ENCODE data around the gene ORC5. TPM values are rescaled to one million over a fixed set of nuclear protein-coding genes. Genes with fewer than 3 reads are reported as not detected.

ORC5 gene
- polyA plus RNA-seq, 1 donor (not counting 4 experiments of a cell fraction or from before 2014, with no cell fraction given): 17.9 TPM

GRCh38 chr7:104112623-104113022, 95.2 kb downstream of the ORC5 start:
- FAIRE-seq: no peak
- TF ChIP-seq CTCF (optimal IDR thresholded peaks at IDR 0.05 in 1 of 3, IDR thresholded peaks at IDR 0.05 in 1 of 3, conservative IDR thresholded peaks at IDR 0.05 in 1 of 3; ENCODE audit: extremely low read depth in 1 of 3, insufficient read depth in 2 of 3, low read length in 3 of 3): no peak
- TF ChIP-seq EZH2 (IDR thresholded peaks at IDR 0.05; ENCODE audit: low read length): no peak

GRCh38 chr7:104111271-104111670, 96.5 kb downstream of the ORC5 start:
- no peak overlapping the region for H3K4me3 ChIP-seq (ENCODE audit: control insufficient read depth in 2 of 3, extremely low read depth in 1 of 3, insufficient read depth in 2 of 3, low read depth in 1 of 3, low read length in 3 of 3)
- FAIRE-seq: no peak
- H3K27ac ChIP-seq (ENCODE audit: control insufficient read depth, insufficient read depth, low read length): no peak overlapping the region
- H4K20me1 ChIP-seq (ENCODE audit: control insufficient read depth, extremely low read depth, insufficient read depth, low read length): no peaks in the 10 kb centered on the region
- DNase-seq (ENCODE audit: low read depth, low spot score): no peak
- no peaks in the 10 kb centered on the region for H3K36me3 ChIP-seq (ENCODE audit: control insufficient read depth in 2 of 2, extremely low read depth in 1 of 2, insufficient read depth in 2 of 2, low read length in 2 of 2)
- H3K27me3 ChIP-seq (ENCODE audit: control insufficient read depth, extremely low read depth, insufficient read depth, low read length): no peaks in the 10 kb centered on the region
- no peaks in the 10 kb centered on the region for H3K9me1 ChIP-seq (ENCODE audit: control insufficient read depth, extremely low read depth, insufficient read depth, low read length)
- H3K9ac ChIP-seq (ENCODE audit: control insufficient read depth, extremely low read depth, insufficient read depth, low read length): no peak overlapping the region
- dilution Hi-C loops (cut with MboI; ENCODE audit: extremely low pct_ligation_motif_present, low sequenced_read_pairs): no loop called here
- no peaks in the 10 kb centered on the region for H3K79me2 ChIP-seq (ENCODE audit: control insufficient read depth, insufficient read depth, low read length)
- H3K4me1 ChIP-seq (ENCODE audit: control insufficient read depth, extremely low read depth, insufficient read depth, low read length): no peaks in the 10 kb centered on the region
- TF ChIP-seq EZH2 (IDR thresholded peaks at IDR 0.05; ENCODE audit: low read length): no peak
- no peak for TF ChIP-seq CTCF (optimal IDR thresholded peaks at IDR 0.05 in 1 of 3, IDR thresholded peaks at IDR 0.05 in 1 of 3, conservative IDR thresholded peaks at IDR 0.05 in 1 of 3; ENCODE audit: extremely low read depth in 1 of 3, insufficient read depth in 2 of 3, low read length in 3 of 3)
- no peaks in the 10 kb centered on the region for H3K9me3 ChIP-seq (ENCODE audit: control insufficient read depth, low read depth, low read length)
- no peak overlapping the region for H2AFZ ChIP-seq (ENCODE audit: control insufficient read depth, low read length)
- no peak overlapping the region for H3K4me2 ChIP-seq (ENCODE audit: control insufficient read depth, extremely low read depth, insufficient read depth, low read depth, low read length)

More at GRCh38 chr7:104112623-104113022, 95.2 kb downstream of the ORC5 start:
- Histone ChIP-seq H3K9me1 (ENCODE audit: control insufficient read depth, extremely low read depth, insufficient read depth, low read length) (no peaks in the 10 kb centered on the region), H3K9ac (ENCODE audit: control insufficient read depth, extremely low read depth, insufficient read depth, low read length) (no peak overlapping the region), H4K20me1 (ENCODE audit: control insufficient read depth, extremely low read depth, insufficient read depth, low read length) (no peaks in the 10 kb centered on the region), H3K79me2 (ENCODE audit: control insufficient read depth, insufficient read depth, low read length) (no peaks in the 10 kb centered on the region), H3K4me3 (ENCODE audit: control insufficient read depth in 2 of 3, extremely low read depth in 1 of 3, insufficient read depth in 2 of 3, low read depth in 1 of 3, low read length in 3 of 3) (no peak overlapping the region), H3K27me3 (ENCODE audit: control insufficient read depth, extremely low read depth, insufficient read depth, low read length) (no peaks in the 10 kb centered on the region), H3K27ac (ENCODE audit: control insufficient read depth, insufficient read depth, low read length) (no peak overlapping the region), H3K36me3 (ENCODE audit: control insufficient read depth in 2 of 2, extremely low read depth in 1 of 2, insufficient read depth in 2 of 2, low read length in 2 of 2) (no peaks in the 10 kb centered on the region), H3K4me1 (ENCODE audit: control insufficient read depth, extremely low read depth, insufficient read depth, low read length) (no peaks in the 10 kb centered on the region), H3K9me3 (ENCODE audit: control insufficient read depth, low read depth, low read length) (no peaks in the 10 kb centered on the region), H2AFZ (ENCODE audit: control insufficient read depth, low read length) (no peak overlapping the region), H3K4me2 (ENCODE audit: control insufficient read depth, extremely low read depth, insufficient read depth, low read depth, low read length) (no peak overlapping the region)
- dilution Hi-C loops (cut with MboI; ENCODE audit: extremely low pct_ligation_motif_present, low sequenced_read_pairs): no loop called here
- no peak for DNase-seq (ENCODE audit: low read depth, low spot score)

Data from keratinocyte (primary cell).